Stimulated activated CD8-positive, alpha-beta memory T cell treated with anti-CD3 and anti-CD28 coated beads, Interleukin-4, amount 100 ng/mL, for 24 hours (primary cell): ENCODE results near the gene TFF1.

Experiments used
- DNase-seq: peaks from one replicate; pipeline ENCODE4 v3.0.0-alpha.2; 2020; ENCODE audit warnings: low read depth

Gene TFF1

GRCh38 chr21:42317826-42318746, 48.2 kb downstream of the TFF1 start:
- DNase-seq, result no peak

GRCh38 chr21:42317341-42317741, 49.0 kb downstream of the TFF1 start:
- no peak for DNase-seq

GRCh38 chr21:42316891-42317290, 49.4 kb downstream of the TFF1 start:
- no peak for DNase-seq

GRCh38 chr21:42315296-42315891, 50.9 kb downstream of the TFF1 start, which contains the start of gene TFF3:
Gene TFF3 (minus strand): TSS chr21:42315409. CDS start chr21:42315374, 35 bp downstream.
- DNase-seq, result no peak

GRCh38 chr21:42314616-42315295, 51.6 kb downstream of the TFF1 start:
- no peak for DNase-seq

GRCh38 chr21:42313501-42313969, 52.8 kb downstream of the TFF1 start:
- DNase-seq, result no peak

GRCh38 chr21:42312626-42313104, 53.7 kb downstream of the TFF1 start:
- no peak for DNase-seq
